GM23248 (cell line): ENCODE measurements around the gene USP31.

Experiments used
- EZH2 ChIP-seq: fragments of 200-600 bp; sonication (generic); IDR thresholded peaks from 2 replicates; pipeline ENCODE4 v1.6.1; 2018; ENCODE audit warnings: antibody characterized with exemption, mild to moderate bottlenecking; ENCODE audit not compliant: insufficient read depth, poor library complexity, severe bottlenecking
- EZH2phosphoT487 ChIP-seq: fragments of 200-600 bp; sonication (generic); IDR thresholded peaks from 2 replicates; pipeline ENCODE4 v1.6.1; 2018; ENCODE audit warnings: antibody characterized with exemption, moderate library complexity, mild to moderate bottlenecking, low read depth; ENCODE audit not compliant: insufficient read depth

DNA sequence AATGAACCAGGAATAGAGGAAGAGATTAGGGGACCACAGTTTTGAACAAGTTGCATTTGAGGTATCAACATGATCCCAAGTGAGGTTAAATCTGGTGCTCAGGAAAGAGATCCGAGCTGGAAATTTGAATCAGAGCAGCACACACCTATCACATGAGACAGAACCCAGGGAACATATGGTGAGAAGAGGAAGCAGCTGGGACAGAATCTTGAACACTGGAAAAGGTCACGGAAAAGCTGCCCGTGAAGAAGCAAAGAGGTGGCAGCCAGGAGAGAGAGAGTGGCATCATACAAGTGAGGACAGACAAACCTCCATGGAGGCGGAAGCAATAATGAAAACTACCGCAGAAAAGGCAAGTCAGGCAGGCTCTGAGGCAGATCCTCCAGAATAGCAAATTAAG lies 36.1 kb downstream of the USP31 start:
- TF ChIP-seq EZH2 (no peak), EZH2phosphoT487 (no peak)
